GM12873 (cell line): ENCODE measurements around the gene CSNK2B.

Experiments used
- CTCF ChIP-seq: IDR thresholded peaks from 2 replicates; pipeline ENCODE4 v1.5.1; 2012; ENCODE audit warnings: low read depth, mild to moderate bottlenecking, moderate library complexity, low read length, control low read depth; ENCODE audit not compliant: insufficient read depth; ENCODE audit errors: missing control alignments

CSNK2B gene

GRCh38 chr6:31707701-31708100, 41.8 kb downstream of the CSNK2B start:
- TF ChIP-seq CTCF, result no peak

- no peak for TF ChIP-seq CTCF
These were observed 42.3 kb downstream of the CSNK2B start for GRCh38 chr6:31708224-31708623.

- no peak for TF ChIP-seq CTCF
These were observed 44.8 kb downstream of the CSNK2B start for GRCh38 chr6:31710523-31711219.

- no peak for TF ChIP-seq CTCF
These were observed 45.4 kb downstream of the CSNK2B start for GRCh38 chr6:31711233-31711632.

GRCh38 chr6:31712296-31712695, 46.4 kb downstream of the CSNK2B start:
- peak; percentile 32 for TF ChIP-seq CTCF

GRCh38 chr6:31713465-31713864, 47.6 kb downstream of the CSNK2B start:
- TF ChIP-seq CTCF, result no peak

GRCh38 chr6:31713991-31714684, 48.3 kb downstream of the CSNK2B start:
- no peak for TF ChIP-seq CTCF
